ENCODE measurements around the gene TMCC1.

TMCC1 gene

GRCh38 chr3:129663045-129663446, 230.5 kb downstream of the TMCC1 start:
- Histone ChIP-seq H3K4ac (ENCODE audit: low read depth in 1 of 2, low read length in 2 of 2) (no peak overlapping the region), H2AFZ (ENCODE audit: low read depth, low read length) (no peak overlapping the region), H3K27me3 (ENCODE audit: control insufficient read depth in 1 of 2, insufficient read depth in 1 of 2, low read length in 2 of 2) (no peaks in the 10 kb centered on the region), H4K8ac (ENCODE audit: low read length) (no peak overlapping the region), H3K4me3 (ENCODE audit: insufficient read depth in 1 of 2, low read depth in 1 of 2, low read length in 2 of 2) (no peak overlapping the region), H2BK15ac (ENCODE audit: low read depth, poor library complexity, severe bottlenecking) (no peak overlapping the region), H2BK12ac (ENCODE audit: low read length in 2 of 2) (no peak overlapping the region), H3K18ac (ENCODE audit: low read depth in 1 of 2, low read length in 2 of 2) (no peak overlapping the region), H4K91ac (ENCODE audit: low read length) (no peak overlapping the region), H3K27ac (ENCODE audit: low read length, poor library complexity, severe bottlenecking) (no peak overlapping the region), H3K4me2 (ENCODE audit: low read length, poor library complexity, severe bottlenecking) (no peak overlapping the region), H3K9ac (ENCODE audit: low read length) (no peak overlapping the region), H3K36me3 (ENCODE audit: control insufficient read depth in 1 of 2, insufficient read depth in 2 of 2, low read depth in 1 of 2, low read length in 2 of 2) (no peaks in the 10 kb centered on the region), H3K79me1 (replicated peaks; ENCODE audit: low read length, poor library complexity, severe bottlenecking) (peaks cover 11% of the 10 kb centered on the region), H3K14ac (ENCODE audit: low read length in 2 of 2) (no peak overlapping the region), H3K23ac (ENCODE audit: low read length in 2 of 2) (no peak overlapping the region), H3K9me3 (ENCODE audit: control insufficient read depth, low read length) (no peaks in the 10 kb centered on the region), H2BK120ac (ENCODE audit: low read depth, low read length) (no peak overlapping the region), H2AK5ac (ENCODE audit: low read length, severe bottlenecking) (peak overlapping the region; percentile 27), H2BK5ac (ENCODE audit: low read depth, low read length, poor library complexity, severe bottlenecking) (no peak overlapping the region), H3K4me1 (ENCODE audit: control insufficient read depth, insufficient read depth, low read depth, low read length) (peaks cover 4% of the 10 kb centered on the region)
- 70% methylated on average over 1 of the region's 1 CpG for WGBS
- no peak for DNase-seq

DNA sequence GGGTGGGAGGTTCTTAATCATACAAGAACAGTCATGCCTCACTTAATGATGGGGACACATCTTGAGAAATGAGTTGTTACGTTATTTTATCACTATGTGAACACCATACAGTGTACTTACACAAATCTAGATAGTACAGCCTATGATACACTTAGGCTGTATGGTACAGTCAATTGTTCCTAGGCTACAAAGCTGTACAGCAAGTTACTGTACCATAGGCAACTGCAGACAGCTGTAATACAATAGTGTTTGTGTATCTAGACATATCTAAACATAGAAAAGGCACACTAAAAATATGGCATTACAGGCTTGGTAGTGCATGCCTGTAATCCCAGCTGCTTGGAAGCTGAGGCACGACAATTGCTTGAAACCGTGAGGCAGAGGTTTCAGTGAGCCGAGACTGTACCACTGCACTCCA, 231.3 kb downstream of the TMCC1 start:
- Histone ChIP-seq H3K4me3 (ENCODE audit: insufficient read depth in 1 of 2, low read depth in 1 of 2, low read length in 2 of 2) (no peak overlapping the region), H3K9ac (ENCODE audit: low read length) (no peak overlapping the region), H3K23ac (ENCODE audit: low read length in 2 of 2) (no peak overlapping the region), H2AK5ac (ENCODE audit: low read length, severe bottlenecking) (no peak overlapping the region), H2AFZ (ENCODE audit: low read depth, low read length) (no peak overlapping the region), H2BK5ac (ENCODE audit: low read depth, low read length, poor library complexity, severe bottlenecking) (no peak overlapping the region), H3K14ac (ENCODE audit: low read length in 2 of 2) (no peak overlapping the region), H3K27ac (ENCODE audit: low read length, poor library complexity, severe bottlenecking) (no peak overlapping the region), H2BK15ac (ENCODE audit: low read depth, poor library complexity, severe bottlenecking) (no peak overlapping the region), H3K18ac (ENCODE audit: low read depth in 1 of 2, low read length in 2 of 2) (no peak overlapping the region), H2BK120ac (ENCODE audit: low read depth, low read length) (no peak overlapping the region), H2BK12ac (ENCODE audit: low read length in 2 of 2) (no peak overlapping the region), H4K8ac (ENCODE audit: low read length) (no peak overlapping the region), H3K36me3 (ENCODE audit: control insufficient read depth in 1 of 2, insufficient read depth in 2 of 2, low read depth in 1 of 2, low read length in 2 of 2) (no peaks in the 10 kb centered on the region), H3K4ac (ENCODE audit: low read depth in 1 of 2, low read length in 2 of 2) (no peak overlapping the region), H3K4me2 (ENCODE audit: low read length, poor library complexity, severe bottlenecking) (no peak overlapping the region), H3K27me3 (ENCODE audit: control insufficient read depth in 1 of 2, insufficient read depth in 1 of 2, low read length in 2 of 2) (no peaks in the 10 kb centered on the region), H4K91ac (ENCODE audit: low read length) (no peak overlapping the region), H3K4me1 (ENCODE audit: control insufficient read depth, insufficient read depth, low read depth, low read length) (peaks cover 4% of the 10 kb centered on the region), H3K9me3 (ENCODE audit: control insufficient read depth, low read length) (no peaks in the 10 kb centered on the region), H3K79me1 (replicated peaks; ENCODE audit: low read length, poor library complexity, severe bottlenecking) (peaks cover 11% of the 10 kb centered on the region)
- 100% methylated on average over 3 of the region's 4 CpGs for WGBS
- DNase-seq: no peak

GRCh38 chr3:129661766-129662165, 231.7 kb downstream of the TMCC1 start:
- no peak overlapping the region for H2BK15ac ChIP-seq (ENCODE audit: low read depth, poor library complexity, severe bottlenecking)
- no peak overlapping the region for H3K23ac ChIP-seq (ENCODE audit: low read length in 2 of 2)
- H3K4ac ChIP-seq (ENCODE audit: low read depth in 1 of 2, low read length in 2 of 2): no peak overlapping the region
- WGBS: no CpG with 5 or more reads among the region's 1 CpG
- H3K18ac ChIP-seq (ENCODE audit: low read depth in 1 of 2, low read length in 2 of 2): no peak overlapping the region
- no peaks in the 10 kb centered on the region for H3K27me3 ChIP-seq (ENCODE audit: control insufficient read depth in 1 of 2, insufficient read depth in 1 of 2, low read length in 2 of 2)
- no peaks in the 10 kb centered on the region for H3K9me3 ChIP-seq (ENCODE audit: control insufficient read depth, low read length)
- no peak overlapping the region for H3K9ac ChIP-seq (ENCODE audit: low read length)
- no peak overlapping the region for H2BK120ac ChIP-seq (ENCODE audit: low read depth, low read length)
- H3K4me3 ChIP-seq (ENCODE audit: insufficient read depth in 1 of 2, low read depth in 1 of 2, low read length in 2 of 2): no peak overlapping the region
- no peak overlapping the region for H2AK5ac ChIP-seq (ENCODE audit: low read length, severe bottlenecking)
- no peak overlapping the region for H2BK5ac ChIP-seq (ENCODE audit: low read depth, low read length, poor library complexity, severe bottlenecking)
- no peak overlapping the region for H4K91ac ChIP-seq (ENCODE audit: low read length)
- H3K14ac ChIP-seq (ENCODE audit: low read length in 2 of 2): no peak overlapping the region
- no peak overlapping the region for H4K8ac ChIP-seq (ENCODE audit: low read length)
- H3K4me1 ChIP-seq (ENCODE audit: control insufficient read depth, insufficient read depth, low read depth, low read length): peaks cover 6% of the 10 kb centered on the region
- DNase-seq: no peak
- H3K79me1 ChIP-seq (replicated peaks; ENCODE audit: low read length, poor library complexity, severe bottlenecking): peaks cover 11% of the 10 kb centered on the region
- no peak overlapping the region for H3K27ac ChIP-seq (ENCODE audit: low read length, poor library complexity, severe bottlenecking)
- H2BK12ac ChIP-seq (ENCODE audit: low read length in 2 of 2): no peak overlapping the region
- H2AFZ ChIP-seq (ENCODE audit: low read depth, low read length): no peak overlapping the region
- H3K4me2 ChIP-seq (ENCODE audit: low read length, poor library complexity, severe bottlenecking): no peak overlapping the region
- no peaks in the 10 kb centered on the region for H3K36me3 ChIP-seq (ENCODE audit: control insufficient read depth in 1 of 2, insufficient read depth in 2 of 2, low read depth in 1 of 2, low read length in 2 of 2)

DNA sequence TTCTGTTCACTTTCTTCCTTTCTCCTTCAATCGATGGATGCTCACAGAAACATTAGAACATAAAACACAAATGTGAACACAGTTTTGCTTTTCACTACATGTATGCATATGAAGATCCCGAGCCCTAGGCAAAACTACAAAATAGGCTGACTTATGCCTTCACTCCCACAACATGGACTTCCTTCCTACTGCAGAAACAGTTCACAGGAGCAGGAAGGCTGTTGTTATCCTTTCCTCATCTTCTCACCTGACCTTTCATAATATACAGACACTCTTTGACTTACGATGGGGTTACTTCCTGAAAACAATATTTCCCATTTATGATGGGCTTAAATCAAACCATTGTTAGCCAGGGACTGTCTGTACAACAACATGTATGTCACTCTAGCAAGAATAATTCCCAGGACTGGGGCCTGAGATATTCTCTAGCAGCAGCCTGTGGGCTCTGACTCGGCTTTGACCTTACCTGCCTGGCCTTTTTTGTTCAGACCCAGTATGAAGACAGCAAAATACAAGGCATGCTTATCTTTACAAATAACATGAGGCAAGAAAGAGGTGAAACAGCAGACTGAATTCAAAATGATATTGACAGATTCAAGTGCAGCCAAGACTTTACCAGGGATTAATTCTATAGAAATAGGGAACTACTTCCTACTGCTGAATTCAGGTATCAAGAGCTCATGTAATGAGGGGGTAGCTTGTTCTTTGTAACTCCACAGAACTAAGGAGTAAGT, 235.2 kb downstream of the TMCC1 start:
- peaks cover 6% of the 10 kb centered on the region for H3K4me1 ChIP-seq (ENCODE audit: control insufficient read depth, insufficient read depth, low read depth, low read length)
- 95% methylated on average over 4 of the region's 4 CpGs for WGBS
- no peak overlapping the region for H2AFZ ChIP-seq (ENCODE audit: low read depth, low read length)
- H3K9ac ChIP-seq (ENCODE audit: low read length): no peak overlapping the region
- no peak for DNase-seq
- H2BK5ac ChIP-seq (ENCODE audit: low read depth, low read length, poor library complexity, severe bottlenecking): no peak overlapping the region
- no peak overlapping the region for H3K4me2 ChIP-seq (ENCODE audit: low read length, poor library complexity, severe bottlenecking)
- peaks cover 11% of the 10 kb centered on the region for H3K79me1 ChIP-seq (replicated peaks; ENCODE audit: low read length, poor library complexity, severe bottlenecking)
- no peak overlapping the region for H3K4ac ChIP-seq (ENCODE audit: low read depth in 1 of 2, low read length in 2 of 2)
- H2BK15ac ChIP-seq (ENCODE audit: low read depth, poor library complexity, severe bottlenecking): no peak overlapping the region
- H3K4me3 ChIP-seq (ENCODE audit: insufficient read depth in 1 of 2, low read depth in 1 of 2, low read length in 2 of 2): no peak overlapping the region
- no peaks in the 10 kb centered on the region for H3K27me3 ChIP-seq (ENCODE audit: control insufficient read depth in 1 of 2, insufficient read depth in 1 of 2, low read length in 2 of 2)
- peaks cover 0 to 8% of the 10 kb centered on the region in 2 experiments for H3K36me3 ChIP-seq (ENCODE audit: control insufficient read depth in 1 of 2, insufficient read depth in 2 of 2, low read depth in 1 of 2, low read length in 2 of 2)
- H3K27ac ChIP-seq (ENCODE audit: low read length, poor library complexity, severe bottlenecking): peak overlapping the region; percentile 18
- no peak overlapping the region for H4K91ac ChIP-seq (ENCODE audit: low read length)
- no peak overlapping the region for H2BK120ac ChIP-seq (ENCODE audit: low read depth, low read length)
- H3K23ac ChIP-seq (ENCODE audit: low read length in 2 of 2): no peak overlapping the region
- no peaks in the 10 kb centered on the region for H3K9me3 ChIP-seq (ENCODE audit: control insufficient read depth, low read length)
- H2BK12ac ChIP-seq (ENCODE audit: low read length in 2 of 2): no peak overlapping the region
- no peak overlapping the region for H2AK5ac ChIP-seq (ENCODE audit: low read length, severe bottlenecking)
- H3K14ac ChIP-seq (ENCODE audit: low read length in 2 of 2): no peak overlapping the region
- no peak overlapping the region for H3K18ac ChIP-seq (ENCODE audit: low read depth in 1 of 2, low read length in 2 of 2)
- no peak overlapping the region for H4K8ac ChIP-seq (ENCODE audit: low read length)
